IMR-90 (cell line): ENCODE data around the gene BMP8A. TPM values are rescaled to one million over a fixed set of nuclear protein-coding genes. Genes with fewer than 3 reads are reported as not detected.

ENCODE experiments used
- ATAC-seq: fragments of 200-7000 bp; cut with Tn5 transposase; 2 replicates; pipeline ENCODE4 v1.9.1; 2020; ENCODE audit warnings: low read depth, mild to moderate bottlenecking, moderate library complexity
- BruUV-seq: library from RNA; stranded (reverse); fragments of 400-500 nt; replicated peaks from 2 replicates; lab custom pipeline; 2021; lab: Mats Ljungman, UMichigan
- CTCF ChIA-PET: fragments of 300-600 bp; formaldehyde crosslinking; extraction: SDS; loops from one replicate; lab custom pipeline; 2021; ENCODE audit warnings: antibody characterized with exemption; lab: Yijun Ruan, JAX
- POLR2A ChIA-PET: fragments of 300-600 bp; sonication (Branson Sonifier 250); formaldehyde crosslinking; loops from one replicate; lab custom pipeline; 2022; ENCODE audit warnings: antibody characterized with exemption; ENCODE audit not compliant: unreplicated experiment; lab: Charles Lee
- DNase-seq: peaks from one replicate; pipeline ENCODE4 v3.0.0; 2013
- H2AFZ ChIP-seq: replicated peaks from 2 replicates; pipeline ENCODE3; 2013; ENCODE audit warnings: low read length, mild to moderate bottlenecking; ENCODE audit not compliant: poor library complexity
- H2AK5ac ChIP-seq: 2 replicates; pipeline ENCODE4 v1.6.1; 2013; ENCODE audit warnings: low read depth, low read length, inconsistent platforms
- H2AK9ac ChIP-seq: replicated peaks from 2 replicates; pipeline ENCODE3; 2013; ENCODE audit warnings: mild to moderate bottlenecking, low read depth, low read length, moderate library complexity; ENCODE audit not compliant: poor library complexity
- H2BK120ac ChIP-seq: 2 replicates; pipeline ENCODE4 v1.6.1; 2013; ENCODE audit warnings: low read depth, low read length, inconsistent platforms
- H2BK15ac ChIP-seq: 3 replicates; pipeline ENCODE4 v1.6.1; 2013; ENCODE audit warnings: low read depth, low read length, inconsistent platforms
- H2BK20ac ChIP-seq: 2 replicates; pipeline ENCODE4 v1.6.1; 2013; ENCODE audit warnings: low read depth, mild to moderate bottlenecking, inconsistent platforms, low read length, moderate library complexity
- H2BK5ac ChIP-seq: 2 replicates; pipeline ENCODE4 v1.6.1; 2013; ENCODE audit warnings: mild to moderate bottlenecking, low read depth, low read length, inconsistent platforms; ENCODE audit not compliant: poor library complexity, severe bottlenecking
- H3K14ac ChIP-seq: replicated peaks from 2 replicates; pipeline ENCODE4 v1.6.1; 2013; ENCODE audit warnings: low read depth, low read length, inconsistent platforms
- H3K18ac ChIP-seq: 2 replicates; pipeline ENCODE4 v1.6.1; 2013; ENCODE audit warnings: low read depth, low read length, control low read depth
- H3K23ac ChIP-seq: 2 replicates; pipeline ENCODE4 v1.6.1; 2013; ENCODE audit warnings: low read depth, low read length, inconsistent platforms
- H3K27ac ChIP-seq: 2 replicates; pipeline ENCODE4 v1.5.1; 2013; ENCODE audit warnings: mild to moderate bottlenecking, control low read depth, low read length; ENCODE audit not compliant: insufficient read depth
- H3K27me3 ChIP-seq: 2 replicates; pipeline ENCODE4 v1.6.1; 2013; ENCODE audit warnings: low read length; ENCODE audit not compliant: control insufficient read depth, insufficient read depth
- H3K36me3 ChIP-seq: 2 replicates; pipeline ENCODE4 v1.6.1; 2013; ENCODE audit warnings: low read length, mixed read lengths; ENCODE audit not compliant: control insufficient read depth, insufficient read depth
- H3K4ac ChIP-seq: 2 replicates; pipeline ENCODE4 v1.6.1; 2013; ENCODE audit warnings: low read depth, low read length, inconsistent platforms
- H3K4me1 ChIP-seq: 2 replicates; pipeline ENCODE4 v1.6.1; 2013; ENCODE audit warnings: low read length, mixed read lengths; ENCODE audit not compliant: control insufficient read depth, insufficient read depth
- H3K4me2 ChIP-seq: 2 replicates; pipeline ENCODE4 v1.6.1; 2013; ENCODE audit warnings: low read depth, mild to moderate bottlenecking, control low read depth, low read length, moderate library complexity
- H3K4me3 ChIP-seq: 2 replicates; pipeline ENCODE4 v1.5.1; 2013; ENCODE audit warnings: low read depth, mild to moderate bottlenecking, control low read depth, low read length, moderate library complexity; ENCODE audit not compliant: insufficient read depth
- H3K56ac ChIP-seq: 2 replicates; pipeline ENCODE4 v1.6.1; 2013; ENCODE audit warnings: low read length, inconsistent platforms; ENCODE audit not compliant: insufficient read depth; ENCODE audit errors: extremely low read depth
- H3K79me1 ChIP-seq, 2 experiments: 2 replicates each; pipeline ENCODE4 v1.6.1; 2013; ENCODE audit warnings: low read length in 2 of 2, inconsistent platforms in 1 of 2, low read depth in 1 of 2
- H3K9ac ChIP-seq: 2 replicates; pipeline ENCODE4 v1.6.1; 2013; ENCODE audit warnings: low read depth, low read length, control low read depth
- H3K9me1 ChIP-seq: 2 replicates; pipeline ENCODE4 v1.6.1; 2013; ENCODE audit warnings: low read length, inconsistent platforms; ENCODE audit not compliant: insufficient read depth
- H3K9me3 ChIP-seq: 2 replicates; pipeline ENCODE4 v1.6.1; 2013; ENCODE audit warnings: low read length; ENCODE audit not compliant: control insufficient read depth, insufficient read depth
- H4K20me1 ChIP-seq: 2 replicates; pipeline ENCODE4 v1.6.1; 2013; ENCODE audit warnings: low read length, inconsistent platforms; ENCODE audit not compliant: insufficient read depth
- H4K5ac ChIP-seq: 2 replicates; pipeline ENCODE4 v1.6.1; 2013; ENCODE audit warnings: mild to moderate bottlenecking, low read depth, low read length, control low read depth
- H4K8ac ChIP-seq, 2 experiments: 2 replicates each; pipeline ENCODE4 v1.6.1; 2013; ENCODE audit warnings: low read depth in 2 of 2, low read length in 2 of 2, control low read depth in 1 of 2, inconsistent platforms in 1 of 2
- H4K91ac ChIP-seq: 2 replicates; pipeline ENCODE4 v1.6.1; 2013; ENCODE audit warnings: low read depth, low read length, inconsistent platforms; ENCODE audit not compliant: insufficient read depth
- MAFK ChIP-seq: IDR thresholded peaks from 2 replicates; pipeline ENCODE4 v1.6.1; 2012; ENCODE audit warnings: low read depth, low read length, improper control_type of control experiment
- RCOR1 ChIP-seq: IDR thresholded peaks from 2 replicates; pipeline ENCODE4 v1.6.1; 2012; ENCODE audit warnings: mild to moderate bottlenecking, low read length, improper control_type of control experiment; ENCODE audit not compliant: insufficient replicate concordance
- RFX5 ChIP-seq: IDR thresholded peaks from 2 replicates; pipeline ENCODE4 v1.8.0; 2012; ENCODE audit warnings: low read depth, mild to moderate bottlenecking, low read length, moderate library complexity
- SMC3 ChIP-seq: fragments of 150-350 bp; IDR thresholded peaks from 2 replicates; pipeline ENCODE4 v1.6.1; 2016; ENCODE audit warnings: low read depth, mild to moderate bottlenecking, antibody characterized with exemption, low read length, moderate library complexity
- WGBS, 2 experiments: methylation state at CpG; one replicate each; pipeline versions ENCODE4 v1.1.5 to v1.1.7; 2013; ENCODE audit warnings: missing lambda C conversion rate in 2 of 2; ENCODE audit not compliant: insufficient read length in 1 of 2; ENCODE audit errors: extremely low coverage in 2 of 2; 5-methylcytosine and 5-hydroxymethylcytosine counted together
- dilution Hi-C: fragments of 300-500 bp; cut with HindIII; formaldehyde crosslinking; loops from one replicate; pipeline ENCODE4 v1.14.3; 2018; ENCODE audit warnings: low sequenced_read_pairs; ENCODE audit not compliant: unreplicated experiment
- in situ Hi-C: fragments of 300-500 bp; cut with MboI; formaldehyde crosslinking; loops from 3 replicates; pipeline ENCODE4 v1.14.3; 2019; ENCODE audit warnings: low sequenced_read_pairs, inconsistent platforms, mixed read lengths
- intact Hi-C: fragments of 100-400 bp; cut with micrococcal nuclease; formaldehyde crosslinking; loops from 2 replicates; pipeline ENCODE4 v1.10.0; 2022
- polyA plus RNA-seq, 3 experiments: library from polyadenylated mRNA; depleted of rRNA; stranded (reverse); fragments of >200 nt; gene quantifications; 2 replicates each; pipeline ENCODE4 v1.2.3, GENCODE V29; 2012; ENCODE audit warnings: low replicate concordance in 1 of 3
- total RNA-seq: library from RNA; depleted of rRNA; stranded (reverse); fragments of >200 nt; gene quantifications from 2 replicates; pipeline ENCODE4 v1.2.3, GENCODE V29; 2012
- TF ChIP-seq, protein P1 (sequence below): fragments of 150-350 bp; IDR thresholded peaks from 2 replicates; pipeline ENCODE4 v1.6.1; 2017; ENCODE audit warnings: mild to moderate bottlenecking, antibody characterized with exemption, low read length, low read depth

The BMP8A gene
- total and polyA plus RNA-seq, 2 of the 4 experiments (the other 2 are of a cell fraction) = not detected

DNA sequence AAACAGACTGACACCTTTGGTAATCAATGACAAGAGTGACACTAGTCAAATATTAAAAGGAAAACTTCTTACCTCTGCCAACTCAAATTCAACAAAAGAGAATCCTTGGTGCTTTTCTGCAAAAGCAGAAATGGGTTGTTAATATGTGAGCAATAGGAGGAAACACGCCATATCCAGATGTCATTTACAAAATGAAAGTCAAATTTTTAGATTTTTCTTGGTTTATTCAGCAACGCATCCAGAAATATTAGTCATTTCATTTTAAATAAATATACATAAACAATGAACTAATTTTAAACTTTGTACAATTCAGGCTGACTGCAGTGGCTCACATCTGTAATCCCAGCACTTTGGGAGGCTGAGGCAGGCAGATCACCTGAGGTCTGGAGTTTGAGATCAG is 62.8 kb downstream of the BMP8A start:
- H2BK20ac ChIP-seq = no peak overlapping the region
- peaks cover 0 to 9% of the 10 kb centered on the region in 2 experiments; a peak in 2 of 4 replicates for H3K79me1 ChIP-seq
- H3K14ac ChIP-seq = no peak overlapping the region
- H3K4me2 ChIP-seq = peak overlapping the region; percentile 8; the same call in 1 of the 2 replicates
- no peak overlapping the region for H3K4me3 ChIP-seq
- no peak overlapping the region for H4K91ac ChIP-seq
- H3K9ac ChIP-seq = no peak overlapping the region
- H4K8ac ChIP-seq = no peak overlapping the region
- TF ChIP-seq RFX5 (no peak), SMC3 (no peak), RCOR1 (no peak), MAFK (no peak)
- TF ChIP-seq, protein P1, sequence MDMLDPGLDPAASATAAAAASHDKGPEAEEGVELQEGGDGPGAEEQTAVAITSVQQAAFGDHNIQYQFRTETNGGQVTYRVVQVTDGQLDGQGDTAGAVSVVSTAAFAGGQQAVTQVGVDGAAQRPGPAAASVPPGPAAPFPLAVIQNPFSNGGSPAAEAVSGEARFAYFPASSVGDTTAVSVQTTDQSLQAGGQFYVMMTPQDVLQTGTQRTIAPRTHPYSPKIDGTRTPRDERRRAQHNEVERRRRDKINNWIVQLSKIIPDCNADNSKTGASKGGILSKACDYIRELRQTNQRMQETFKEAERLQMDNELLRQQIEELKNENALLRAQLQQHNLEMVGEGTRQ = no peak
- ATAC-seq = peak; percentile 63
- no peaks in the 10 kb centered on the region for H3K4me1 ChIP-seq
- no peak overlapping the region for H2BK120ac ChIP-seq
- no TSS peak for BruUV-seq
- ChIA-PET POLR2A (no interaction called here), CTCF (no interaction called here)
- H3K4ac ChIP-seq = no peak overlapping the region
- no peaks in the 10 kb centered on the region for H3K9me3 ChIP-seq
- H3K56ac ChIP-seq = no peak overlapping the region
- WGBS, 2 experiments = no CpG with 5 or more reads among the region's 2 CpGs
- H3K23ac ChIP-seq = no peak overlapping the region
- H2AK5ac ChIP-seq = no peak overlapping the region
- H2BK15ac ChIP-seq = no peak overlapping the region
- no peak overlapping the region for H3K18ac ChIP-seq
- intact Hi-C loops = no loop called here
- in situ Hi-C loops = no loop called here
- peaks cover 10% of the 10 kb centered on the region for H3K36me3 ChIP-seq
- dilution Hi-C loops = no loop called here
- no peak overlapping the region for H2AFZ ChIP-seq
- DNase-seq = peak; percentile 63
- H3K27ac ChIP-seq = no peak overlapping the region
- H2BK5ac ChIP-seq = no peak overlapping the region
- no peaks in the 10 kb centered on the region for H3K27me3 ChIP-seq
- H4K20me1 ChIP-seq = no peaks in the 10 kb centered on the region; the same call in 1 of the 2 replicates
- no peaks in the 10 kb centered on the region for H3K9me1 ChIP-seq
- no peak overlapping the region for H2AK9ac ChIP-seq
- H4K5ac ChIP-seq = no peak overlapping the region
